Stimulated activated CD8-positive, alpha-beta memory T cell treated with anti-CD3 and anti-CD28 coated beads, Interleukin-15, amount 100 ng/mL, for 4 hours (primary cell): Measurements from ENCODE around the gene CSAD.

Source experiments
- DNase-seq, 2 donors: peaks; one replicate each; pipeline ENCODE4 v3.0.0-alpha.2; 2020; ENCODE audit warnings: low read depth in 2 of 2

Gene CSAD

GRCh38 chr12:53180220-53180930 is at the start of gene CSAD, which contains the start of gene ZNF740:
TSS of gene CSAD (minus strand) at chr12:53180925. CDS start at chr12:53173470, 7,455 bp downstream.
TSS of gene ZNF740 (plus strand) at chr12:53180722. CDS start at chr12:53181984, 1,262 bp downstream.
- peak; percentile 95 to 97 for DNase-seq

- DNase-seq, result no peak
Measured at GRCh38 chr12:53230108-53230845, 49.6 kb upstream of the CSAD start.

- no peak for DNase-seq
Measured at GRCh38 chr12:53229454-53229853, 48.7 kb upstream of the CSAD start.

GRCh38 chr12:53227836-53228235 is 47.1 kb upstream of the CSAD start:
- no peak for DNase-seq

- DNase-seq, result no peak
Measured at GRCh38 chr12:53227341-53227740, 46.6 kb upstream of the CSAD start.

GRCh38 chr12:53226815-53227214 is 46.1 kb upstream of the CSAD start:
- DNase-seq, result no peak

GRCh38 chr12:53225635-53226424 is 45.1 kb upstream of the CSAD start:
- DNase-seq, result no peak

GRCh38 chr12:53224897-53225634 is 44.3 kb upstream of the CSAD start:
- no peak for DNase-seq

GRCh38 chr12:53224061-53224896 is 43.6 kb upstream of the CSAD start:
- DNase-seq, result no peak

GRCh38 chr12:53223389-53224060 is 42.8 kb upstream of the CSAD start:
- DNase-seq, result no peak

- no peak for DNase-seq
Measured at GRCh38 chr12:53222806-53223261, 42.1 kb upstream of the CSAD start.

- no peak for DNase-seq
Measured at GRCh38 chr12:53222170-53222721, 41.5 kb upstream of the CSAD start.

- DNase-seq, result no peak
Measured at GRCh38 chr12:53221203-53222080, 40.7 kb upstream of the CSAD start.

GRCh38 chr12:53220694-53221202 is 40.0 kb upstream of the CSAD start:
- peak in 1 of 2 donors; percentile 70 for DNase-seq

- peak in 1 of 2 donors; percentile 47 for DNase-seq
Measured at GRCh38 chr12:53219956-53220693, 39.4 kb upstream of the CSAD start.

- DNase-seq, result peak; percentile 54 to 65
Measured at GRCh38 chr12:53219292-53219955, 38.7 kb upstream of the CSAD start.
